GM12878 (cell line): ENCODE results near the gene TMEM72. TPM values are rescaled to one million over a fixed set of nuclear protein-coding genes. Genes with fewer than 3 reads are reported as not detected.

ENCODE experiments used
- ATAC-seq: fragments of 200-7000 bp; cut with Tn5 transposase; 3 replicates; pipeline ENCODE4 v1.9.1; 2020; ENCODE audit warnings: mild to moderate bottlenecking, moderate library complexity
- BruUV-seq: library from RNA; stranded (reverse); fragments of 400-500 nt; replicated peaks from 2 replicates; lab custom pipeline; 2021; lab: Mats Ljungman, UMichigan
- CTCF ChIA-PET: fragments of 300-600 bp; sonication (Branson Sonifier 250); formaldehyde crosslinking; extraction: SDS; loops from one replicate; lab custom pipeline; 2021; ENCODE audit warnings: inconsistent platforms; lab: Yijun Ruan, JAX
- POLR2A ChIA-PET: fragments of 350-600 bp; formaldehyde crosslinking; extraction: SDS; loops from one replicate; lab custom pipeline; 2021; ENCODE audit warnings: inconsistent platforms; lab: Charles Lee
- RAD21 ChIA-PET: fragments of 300-600 bp; sonication (Branson Sonifier 250); formaldehyde crosslinking; loops from one replicate; lab custom pipeline; 2023; ENCODE audit warnings: antibody characterized with exemption; ENCODE audit not compliant: unreplicated experiment; lab: Charles Lee
- SMC1A ChIA-PET: fragments of 300-600 bp; sonication (Branson Sonifier 250); formaldehyde crosslinking; loops from one replicate; lab custom pipeline; 2023; ENCODE audit not compliant: unreplicated experiment, uncharacterized antibody; lab: Charles Lee
- DNase-seq: peaks from one replicate; pipeline ENCODE4 v3.0.0-alpha.2; 2011; ENCODE audit warnings: low read depth, low spot score
- FAIRE-seq: peaks from 3 replicates; lab custom pipeline; 2011; peaks lifted over from hg19 to GRCh38; lab: Jason Lieb, UNC
- H2AFZ ChIP-seq: 2 replicates; pipeline ENCODE4 v1.6.0; 2011; ENCODE audit warnings: low read depth, low read length, control low read depth; ENCODE audit not compliant: control insufficient read depth
- H3K27ac ChIP-seq: 2 replicates; pipeline ENCODE4 v1.5.1; 2011; ENCODE audit warnings: control low read depth; ENCODE audit not compliant: control insufficient read depth, insufficient read depth
- H3K27me3 ChIP-seq, 2 experiments: replicated peaks in 1 of 2; 2 replicates each; pipeline versions ENCODE4 v1.6.0 to v1.6.1; 2011; ENCODE audit warnings: low read length in 1 of 2; ENCODE audit not compliant: control insufficient read depth in 2 of 2, insufficient read depth in 2 of 2
- H3K36me3 ChIP-seq, 2 experiments: 2 replicates each; pipeline ENCODE4 v1.5.1; 2011; ENCODE audit warnings: low read length in 1 of 2; ENCODE audit not compliant: control insufficient read depth in 2 of 2, insufficient read depth in 2 of 2
- H3K4me1 ChIP-seq: 2 replicates; pipeline ENCODE4 v1.6.1; 2011; ENCODE audit warnings: mild to moderate bottlenecking, low read length, moderate library complexity, mixed read lengths; ENCODE audit not compliant: control insufficient read depth, insufficient read depth
- H3K4me2 ChIP-seq: 2 replicates; pipeline ENCODE4 v1.6.0; 2011; ENCODE audit warnings: control low read depth; ENCODE audit not compliant: control insufficient read depth, insufficient read depth
- H3K4me3 ChIP-seq: fragments of 200-600 bp; sonication (generic); 2 replicates; pipeline ENCODE4 v1.5.1; 2016
- H3K79me2 ChIP-seq: 2 replicates; pipeline ENCODE4 v1.6.0; 2011; ENCODE audit warnings: low read length; ENCODE audit not compliant: control insufficient read depth, insufficient read depth
- H3K9ac ChIP-seq: 2 replicates; pipeline ENCODE4 v1.8.0; 2011; ENCODE audit warnings: low read length, control low read depth, mixed read lengths; ENCODE audit not compliant: control insufficient read depth, insufficient read depth
- H3K9me3 ChIP-seq: replicated peaks from 3 replicates; pipeline ENCODE4 v1.5.1; 2011; ENCODE audit warnings: mild to moderate bottlenecking, low read length; ENCODE audit not compliant: control insufficient read depth, insufficient read depth
- H4K20me1 ChIP-seq: 2 replicates; pipeline ENCODE4 v1.6.0; 2011; ENCODE audit not compliant: control insufficient read depth, insufficient read depth
- BCL11A ChIP-seq: IDR thresholded peaks from 2 replicates; pipeline ENCODE4 v1.6.1; 2011; ENCODE audit warnings: low read depth, low read length
- DPF2 ChIP-seq: fragments of 450-650 bp; IDR thresholded peaks from 2 replicates; pipeline ENCODE4 v1.6.1; 2017; ENCODE audit warnings: mild to moderate bottlenecking
- JUNB ChIP-seq: IDR thresholded peaks from 2 replicates; pipeline ENCODE4 v1.6.1; 2016; ENCODE audit warnings: antibody characterized with exemption, mild to moderate bottlenecking
- JUND ChIP-seq: IDR thresholded peaks from 2 replicates; pipeline ENCODE4 v1.6.1; 2012; ENCODE audit warnings: low read depth, mild to moderate bottlenecking, low read length, improper control_type of control experiment, moderate library complexity
- LARP7 ChIP-seq: fragments of 450-650 bp; IDR thresholded peaks from 2 replicates; pipeline ENCODE4 v1.6.1; 2017; ENCODE audit warnings: mild to moderate bottlenecking
- RELA ChIP-seq: fragments of 450-650 bp; IDR thresholded peaks from 2 replicates; pipeline ENCODE4 v1.8.0; 2014; ENCODE audit warnings: borderline replicate concordance; ENCODE audit not compliant: partially characterized antibody
- ZBTB11 ChIP-seq: fragments of 450-650 bp; formaldehyde crosslinking; IDR thresholded peaks from 2 replicates; pipeline ENCODE4 v1.5.0; 2022; ENCODE audit warnings: mild to moderate bottlenecking, missing genetic modification characterization
- WGBS: methylation state at CpG from one replicate; pipeline ENCODE4 v1.1.6; 2016; ENCODE audit warnings: low lambda C conversion rate; ENCODE audit not compliant: insufficient replicate concordance, insufficient coverage; ENCODE audit errors: missing lambda C conversion rate; 5-methylcytosine and 5-hydroxymethylcytosine counted together
- in situ Hi-C: fragments of 300-500 bp; cut with MboI; formaldehyde crosslinking; loops from 9 replicates; pipeline ENCODE4 v1.14.3; 2018; ENCODE audit warnings: mixed read lengths
- intact Hi-C: fragments of 100-400 bp; cut with micrococcal nuclease; formaldehyde crosslinking; loops from one replicate; pipeline ENCODE4 v1.14.2; 2022; ENCODE audit not compliant: unreplicated experiment
- polyA plus RNA-seq, 11 experiments: library from polyadenylated mRNA; depleted of rRNA in 4 of 11; unstranded in 6 of 11; stranded (reverse) in 5 of 11; fragments of >200 nt; fragmentation: Nextera tagmentation in 4 of 11; fragmentation: Illumina TruSeq in 1 of 11; extraction: Ambion mirVana in 4 of 11; extraction: Trizol in 1 of 11; gene quantifications; 1 replicate in 1 of 11; 2 replicates in 10 of 11; pipeline versions ENCODE4 v1.2.1 to v1.2.3, GENCODE V29; 2011 to 2016; ENCODE audit warnings: inconsistent platforms in 2 of 11, missing spikeins in 2 of 11, low read depth in 1 of 11
- total RNA-seq, 4 experiments: library from RNA; depleted of rRNA in 3 of 4; stranded (reverse); fragments of >200 nt in 3 of 4; fragmentation: Illumina TruSeq in 1 of 4; extraction: Trizol in 1 of 4; gene quantifications; 2 replicates each; pipeline versions ENCODE4 v1.2.1 to v1.2.3, GENCODE V29; 2013 to 2021
- TF ChIP-seq, protein P1 (sequence below): IDR thresholded peaks from 2 replicates; pipeline ENCODE4 v1.6.1; 2012; ENCODE audit warnings: improper control_type of control experiment, low read depth, low read length; ENCODE audit not compliant: insufficient replicate concordance
- TF ChIP-seq, protein P2 (sequence below): IDR thresholded peaks from 2 replicates; pipeline ENCODE4 v1.6.1; 2011; ENCODE audit warnings: borderline replicate concordance, low read depth, mild to moderate bottlenecking, moderate library complexity, low read length; ENCODE audit not compliant: insufficient read depth, poor library complexity, severe bottlenecking

TMEM72 gene
- total and polyA plus RNA-seq, 10 of the 15 experiments (the other 5 are each of a cell fraction or from before 2014, with no cell fraction given): 0.12 TPM; not detected in 9

DNA sequence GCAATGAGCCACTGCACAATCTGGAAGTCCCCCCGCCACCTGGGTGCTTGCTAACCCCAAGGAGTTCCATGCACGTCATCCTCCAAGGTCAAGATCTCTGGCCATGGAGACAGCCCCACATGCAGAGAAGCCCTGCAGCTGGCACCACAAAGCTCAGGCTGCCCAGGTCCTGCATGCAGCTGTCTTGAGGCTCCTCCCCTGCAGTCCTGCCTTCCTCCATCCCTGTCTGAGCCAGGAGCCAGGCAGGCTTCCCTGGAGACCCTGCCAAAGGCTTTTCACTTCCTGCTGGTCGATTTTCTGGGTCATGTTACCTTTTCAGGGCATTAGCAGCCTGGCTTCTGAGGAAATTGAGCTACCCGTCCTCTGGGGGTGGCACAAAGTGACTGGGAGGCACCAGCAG, 12.5 kb upstream of the TMEM72 start (continued):
- no peak for TF ChIP-seq ZBTB11 (CRISPR knock-in tag)

DNA sequence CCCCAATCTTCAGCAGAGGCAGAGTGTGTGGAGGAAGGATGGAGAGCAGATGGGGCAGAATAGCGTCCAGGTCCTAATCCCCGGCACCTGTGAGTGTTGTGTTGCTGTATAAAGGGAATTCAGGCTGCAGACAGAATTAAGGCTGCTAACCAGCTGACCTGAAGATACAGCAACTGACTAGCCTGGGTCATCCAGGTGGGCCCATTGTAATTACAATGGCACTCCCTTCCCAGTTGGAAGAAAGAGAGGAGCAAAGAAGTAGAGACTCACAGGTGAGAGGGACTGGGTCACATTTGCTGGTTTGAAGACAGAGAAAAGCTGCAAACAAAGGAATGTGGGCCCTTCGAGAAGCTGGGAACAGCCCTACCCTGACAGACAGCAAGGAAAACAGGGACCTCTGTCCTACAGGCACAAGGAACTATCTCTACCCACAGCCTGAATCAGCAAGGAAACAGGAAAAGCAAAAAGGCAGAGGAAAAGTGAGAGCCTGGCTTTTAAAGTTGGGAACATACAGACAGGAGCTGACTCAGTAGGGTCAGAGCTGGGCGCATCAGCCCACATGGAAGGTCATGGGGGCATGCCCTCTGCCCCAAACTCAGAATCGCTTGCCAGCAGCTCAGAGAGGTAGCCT, 11.6 kb upstream of the TMEM72 start:
- WGBS: 36% methylated on average over 5 of the region's 5 CpGs
- Histone ChIP-seq H3K9ac (no peak overlapping the region), H3K27me3 (no peaks in the 10 kb centered on the region; a peak in 2 of 4 replicates), H3K4me3 (no peak overlapping the region), H3K9me3 (no peaks in the 10 kb centered on the region; the same call in 2 of the 3 replicates), H3K36me3 (no peaks in the 10 kb centered on the region), H3K4me1 (no peaks in the 10 kb centered on the region), H2AFZ (no peak overlapping the region), H3K4me2 (no peak overlapping the region), H3K79me2 (no peaks in the 10 kb centered on the region), H4K20me1 (no peaks in the 10 kb centered on the region), H3K27ac (no peak overlapping the region)
- BruUV-seq: no TSS peak
- ATAC-seq (no peak), DNase-seq (no peak), FAIRE-seq (no peak)
- intact Hi-C loops (no loop called here), in situ Hi-C loops (no loop called here)
- SMC1A ChIA-PET: interaction anchor here (1.0 kb wide), 1 partner anchor 33 kb away, joined by 3 read pairs; no protein-coding TSS in a partner anchor
- CTCF ChIA-PET: no interaction called here
- POLR2A ChIA-PET: interaction anchor here (2.1 kb wide), 1 partner anchor 9 kb away, joined by 8 read pairs; no protein-coding TSS in a partner anchor
- RAD21 ChIA-PET: interaction anchor here (0.7 kb wide), 1 partner anchor 10 kb away, joined by 3 read pairs; no protein-coding TSS in a partner anchor
- TF ChIP-seq RELA: no peak
- TF ChIP-seq, protein P1, sequence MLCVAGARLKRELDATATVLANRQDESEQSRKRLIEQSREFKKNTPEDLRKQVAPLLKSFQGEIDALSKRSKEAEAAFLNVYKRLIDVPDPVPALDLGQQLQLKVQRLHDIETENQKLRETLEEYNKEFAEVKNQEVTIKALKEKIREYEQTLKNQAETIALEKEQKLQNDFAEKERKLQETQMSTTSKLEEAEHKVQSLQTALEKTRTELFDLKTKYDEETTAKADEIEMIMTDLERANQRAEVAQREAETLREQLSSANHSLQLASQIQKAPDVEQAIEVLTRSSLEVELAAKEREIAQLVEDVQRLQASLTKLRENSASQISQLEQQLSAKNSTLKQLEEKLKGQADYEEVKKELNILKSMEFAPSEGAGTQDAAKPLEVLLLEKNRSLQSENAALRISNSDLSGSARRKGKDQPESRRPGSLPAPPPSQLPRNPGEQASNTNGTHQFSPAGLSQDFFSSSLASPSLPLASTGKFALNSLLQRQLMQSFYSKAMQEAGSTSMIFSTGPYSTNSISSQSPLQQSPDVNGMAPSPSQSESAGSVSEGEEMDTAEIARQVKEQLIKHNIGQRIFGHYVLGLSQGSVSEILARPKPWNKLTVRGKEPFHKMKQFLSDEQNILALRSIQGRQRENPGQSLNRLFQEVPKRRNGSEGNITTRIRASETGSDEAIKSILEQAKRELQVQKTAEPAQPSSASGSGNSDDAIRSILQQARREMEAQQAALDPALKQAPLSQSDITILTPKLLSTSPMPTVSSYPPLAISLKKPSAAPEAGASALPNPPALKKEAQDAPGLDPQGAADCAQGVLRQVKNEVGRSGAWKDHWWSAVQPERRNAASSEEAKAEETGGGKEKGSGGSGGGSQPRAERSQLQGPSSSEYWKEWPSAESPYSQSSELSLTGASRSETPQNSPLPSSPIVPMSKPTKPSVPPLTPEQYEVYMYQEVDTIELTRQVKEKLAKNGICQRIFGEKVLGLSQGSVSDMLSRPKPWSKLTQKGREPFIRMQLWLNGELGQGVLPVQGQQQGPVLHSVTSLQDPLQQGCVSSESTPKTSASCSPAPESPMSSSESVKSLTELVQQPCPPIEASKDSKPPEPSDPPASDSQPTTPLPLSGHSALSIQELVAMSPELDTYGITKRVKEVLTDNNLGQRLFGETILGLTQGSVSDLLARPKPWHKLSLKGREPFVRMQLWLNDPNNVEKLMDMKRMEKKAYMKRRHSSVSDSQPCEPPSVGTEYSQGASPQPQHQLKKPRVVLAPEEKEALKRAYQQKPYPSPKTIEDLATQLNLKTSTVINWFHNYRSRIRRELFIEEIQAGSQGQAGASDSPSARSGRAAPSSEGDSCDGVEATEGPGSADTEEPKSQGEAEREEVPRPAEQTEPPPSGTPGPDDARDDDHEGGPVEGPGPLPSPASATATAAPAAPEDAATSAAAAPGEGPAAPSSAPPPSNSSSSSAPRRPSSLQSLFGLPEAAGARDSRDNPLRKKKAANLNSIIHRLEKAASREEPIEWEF: no peak
- TF ChIP-seq BCL11A: no peak
- TF ChIP-seq JUND: no peak
- no peak for TF ChIP-seq JUNB
- TF ChIP-seq DPF2: no peak
- no peak for TF ChIP-seq LARP7
- TF ChIP-seq, protein P2, sequence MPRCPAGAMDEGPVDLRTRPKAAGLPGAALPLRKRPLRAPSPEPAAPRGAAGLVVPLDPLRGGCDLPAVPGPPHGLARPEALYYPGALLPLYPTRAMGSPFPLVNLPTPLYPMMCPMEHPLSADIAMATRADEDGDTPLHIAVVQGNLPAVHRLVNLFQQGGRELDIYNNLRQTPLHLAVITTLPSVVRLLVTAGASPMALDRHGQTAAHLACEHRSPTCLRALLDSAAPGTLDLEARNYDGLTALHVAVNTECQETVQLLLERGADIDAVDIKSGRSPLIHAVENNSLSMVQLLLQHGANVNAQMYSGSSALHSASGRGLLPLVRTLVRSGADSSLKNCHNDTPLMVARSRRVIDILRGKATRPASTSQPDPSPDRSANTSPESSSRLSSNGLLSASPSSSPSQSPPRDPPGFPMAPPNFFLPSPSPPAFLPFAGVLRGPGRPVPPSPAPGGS: no peak
